A673 (cell line): Measurements from ENCODE around the gene TOMT. TPM values are rescaled to one million over a fixed set of nuclear protein-coding genes. Genes with fewer than 3 reads are reported as not detected.
"Not testable (repeated sequence)": the region's sequence is repeated elsewhere in the genome, so short reads cannot be mapped to it uniquely, and the experiment has no call there.

Experiments used
- BruUV-seq: library from RNA; stranded (reverse); fragments of 400-500 nt; replicated peaks from 2 replicates; lab custom pipeline; 2021; lab: Mats Ljungman, UMichigan
- CTCF ChIA-PET: fragments of 300-600 bp; sonication (Branson Sonifier 250); formaldehyde crosslinking; loops from one replicate; lab custom pipeline; 2022; ENCODE audit warnings: antibody characterized with exemption; lab: Charles Lee
- POLR2A ChIA-PET: fragments of 300-600 bp; sonication (Branson Sonifier 250); formaldehyde crosslinking; loops from one replicate; lab custom pipeline; 2022; ENCODE audit warnings: antibody characterized with exemption; ENCODE audit not compliant: low non-redundant PET; lab: Charles Lee
- DNase-seq: peaks from one replicate; pipeline ENCODE4 v3.0.0-alpha.2; 2015; ENCODE audit warnings: low spot score
- H3K27ac ChIP-seq: fragments of 200-600 bp; sonication (generic); 2 replicates; pipeline ENCODE4 v1.5.1; 2016; ENCODE audit warnings: mixed run types, low read depth, mild to moderate bottlenecking, mixed read lengths, antibody characterized with exemption, low read length; ENCODE audit not compliant: poor library complexity, severe bottlenecking
- H3K27me3 ChIP-seq: fragments of 200-600 bp; sonication (generic); replicated peaks from 2 replicates; pipeline ENCODE4 v1.6.1; 2017; ENCODE audit warnings: mixed run types, low read depth, mild to moderate bottlenecking, mixed read lengths, antibody characterized with exemption, low read length; ENCODE audit not compliant: insufficient read depth, poor library complexity
- H3K36me3 ChIP-seq: fragments of 200-600 bp; sonication (generic); 2 replicates; pipeline ENCODE4 v1.6.1; 2016; ENCODE audit warnings: mixed run types, mild to moderate bottlenecking, mixed read lengths, antibody characterized with exemption, low read length; ENCODE audit not compliant: insufficient read depth, poor library complexity, severe bottlenecking
- H3K4me1 ChIP-seq: fragments of 200-600 bp; sonication (generic); 2 replicates; pipeline ENCODE4 v1.6.1; 2017; ENCODE audit warnings: mixed run types, mild to moderate bottlenecking, mixed read lengths, antibody characterized with exemption, low read length; ENCODE audit not compliant: insufficient read depth, poor library complexity, severe bottlenecking
- H3K4me3 ChIP-seq: fragments of 200-600 bp; sonication (generic); 2 replicates; pipeline ENCODE4 v1.5.1; 2016; ENCODE audit warnings: low read depth, mixed run types, mild to moderate bottlenecking, mixed read lengths, low read length; ENCODE audit not compliant: poor library complexity, severe bottlenecking
- H3K9me3 ChIP-seq: fragments of 200-600 bp; sonication (generic); 2 replicates; pipeline ENCODE4 v1.6.1; 2016; ENCODE audit warnings: mixed run types, low read depth, mild to moderate bottlenecking, mixed read lengths, antibody characterized with exemption, low read length; ENCODE audit not compliant: poor library complexity, severe bottlenecking
- CTCF ChIP-seq: fragments of 300-800, 200-600 bp; sonication (generic); conservative IDR thresholded peaks from 2 replicates; pipeline ENCODE4 v1.5.1; 2017; ENCODE audit warnings: low read depth, mild to moderate bottlenecking, antibody characterized with exemption, low read length, moderate library complexity, mixed read lengths
- EZH2 ChIP-seq: fragments of 200-600 bp; sonication (generic); IDR thresholded peaks from 2 replicates; pipeline ENCODE4 v1.6.1; 2017; ENCODE audit warnings: borderline replicate concordance, low read depth, mild to moderate bottlenecking, mixed read lengths, antibody characterized with exemption, low read length; ENCODE audit not compliant: poor library complexity, severe bottlenecking
- intact Hi-C: fragments of 100-400 bp; cut with micrococcal nuclease; formaldehyde crosslinking; loops from one replicate; pipeline ENCODE4 v1.10.0; 2022; ENCODE audit not compliant: unreplicated experiment
- total RNA-seq: library from RNA; stranded (reverse); gene quantifications from 2 replicates; pipeline ENCODE4 v1.2.3, GENCODE V29; 2021

The TOMT gene
- total RNA-seq, 1 experiment from 2014 or later, result not detected

GRCh38 chr11:72140661-72141060, 34.9 kb downstream of the TOMT start:
- H3K4me1 ChIP-seq, result no peaks in the 10 kb centered on the region
- CTCF ChIA-PET, result no interaction called here
- H3K36me3 ChIP-seq, result no peaks in the 10 kb centered on the region
- POLR2A ChIA-PET, result interaction anchor here (0.7 kb wide), 1 partner anchor 122 kb away, joined by 10 read pairs; no protein-coding TSS in a partner anchor
- intact Hi-C loops, result no loop called here
- no peaks in the 10 kb centered on the region for H3K27me3 ChIP-seq
- DNase-seq, result no peak
- no peak for TF ChIP-seq EZH2
- no peak for TF ChIP-seq CTCF
- H3K27ac ChIP-seq, result no peak overlapping the region
- no peaks in the 10 kb centered on the region for H3K9me3 ChIP-seq
- no peak overlapping the region for H3K4me3 ChIP-seq
- BruUV-seq, result no TSS peak

- Histone ChIP-seq H3K27ac (no peak overlapping the region), H3K9me3 (no peaks in the 10 kb centered on the region), H3K27me3 (no peaks in the 10 kb centered on the region), H3K4me1 (no peaks in the 10 kb centered on the region), H3K4me3 (no peak overlapping the region), H3K36me3 (no peaks in the 10 kb centered on the region)
- no TSS peak for BruUV-seq
- CTCF ChIA-PET, result interaction anchor here (0.5 kb wide), 1 partner anchor 145 kb away, joined by 4 read pairs; no protein-coding TSS in a partner anchor
- DNase-seq, result no peak
- intact Hi-C loops, result no loop called here
- POLR2A ChIA-PET, result interaction anchor here (0.7 kb wide), 1 partner anchor 122 kb away, joined by 10 read pairs; no protein-coding TSS in a partner anchor
- TF ChIP-seq CTCF (no peak), EZH2 (no peak)
Measured at GRCh38 chr11:72141066-72141465, 35.3 kb downstream of the TOMT start.

GRCh38 chr11:72142086-72142485, 36.4 kb downstream of the TOMT start:
- not testable (repeated sequence) for H3K36me3 ChIP-seq, H3K9me3 ChIP-seq, H3K27ac ChIP-seq, DNase-seq, H3K4me1 ChIP-seq, H3K27me3 ChIP-seq, BruUV-seq, H3K4me3 ChIP-seq
- CTCF ChIA-PET, result interaction anchor here (0.6 kb wide), 1 partner anchor 39 kb away, joined by 3 read pairs; no protein-coding TSS in a partner anchor
- POLR2A ChIA-PET, result interaction anchor here (0.6 kb wide), 1 partner anchor 41 kb away, joined by 5 read pairs; no protein-coding TSS in a partner anchor
- intact Hi-C loops, result loop anchor here (2.0 kb wide), 1 partner anchor 39 kb away; no protein-coding TSS in a partner anchor

- intact Hi-C loops, result loop anchor here (2.0 kb wide), 1 partner anchor 38 kb away; no protein-coding TSS in a partner anchor
- not testable (repeated sequence) for H3K4me1 ChIP-seq, H3K27ac ChIP-seq, H3K36me3 ChIP-seq, H3K9me3 ChIP-seq, H3K27me3 ChIP-seq, BruUV-seq, DNase-seq, H3K4me3 ChIP-seq
- ChIA-PET POLR2A (interaction anchor here (0.6 kb wide), 1 partner anchor 40 kb away, joined by 5 read pairs; no protein-coding TSS in a partner anchor), CTCF (interaction anchor here (0.6 kb wide), 1 partner anchor 38 kb away, joined by 3 read pairs; no protein-coding TSS in a partner anchor)
Measured at GRCh38 chr11:72142543-72142942, 36.8 kb downstream of the TOMT start.
